GM18498 (cell line): ENCODE measurements around the gene ZNF277.
"Not testable (repeated sequence)": the region's sequence is repeated elsewhere in the genome, so short reads cannot be mapped to it uniquely, and the experiment has no call there.

Source experiments
- ATAC-seq: cut with Tn5 transposase; IDR thresholded peaks from one replicate; pipeline ENCODE4 v1.9.1; 2021; ENCODE audit warnings: mild to moderate bottlenecking, moderate library complexity; ENCODE audit not compliant: unreplicated experiment

Gene ZNF277

GRCh38 chr7:112385516-112385915, 179.0 kb downstream of the ZNF277 start:
- no peak for ATAC-seq

- ATAC-seq: no peak
Observed at GRCh38 chr7:112386619-112387018, 180.1 kb downstream of the ZNF277 start.

- ATAC-seq: no peak
Observed at GRCh38 chr7:112390167-112390566, 183.7 kb downstream of the ZNF277 start.

- ATAC-seq: not testable (repeated sequence)
Observed at GRCh38 chr7:112391079-112391821, 184.8 kb downstream of the ZNF277 start.

GRCh38 chr7:112391841-112392286, 185.4 kb downstream of the ZNF277 start:
- ATAC-seq: peak; percentile 63
